ENCODE results near the gene SLIT3. TPM values are rescaled to one million over a fixed set of nuclear protein-coding genes. Genes with fewer than 3 reads are reported as not detected.
A peak's percentile ranks its signal among the peaks of the same experiment; 100 is the strongest.

Gene SLIT3
- total and polyA plus RNA-seq, 2 experiments from 2014 or later, result 58.4 to 96.7 TPM

DNA sequence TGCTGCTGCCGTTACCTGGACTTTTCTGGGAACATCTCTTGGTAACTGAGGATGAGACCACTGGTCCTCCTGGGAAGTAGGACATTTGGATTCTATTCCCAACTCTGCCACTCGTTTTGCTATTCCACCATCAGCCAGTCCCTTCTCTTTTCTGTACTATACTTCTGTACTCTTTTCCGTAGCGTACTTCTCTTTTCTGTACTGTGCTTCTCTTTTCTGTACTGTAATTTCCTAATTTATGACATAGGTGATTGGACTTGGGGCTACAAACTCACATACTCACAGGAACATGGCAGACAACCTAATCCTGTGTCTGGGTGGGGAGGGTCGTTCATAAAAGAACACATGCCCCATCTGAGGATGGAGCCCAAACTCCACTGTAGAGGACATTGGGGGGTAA is 386.4 kb downstream of the SLIT3 start:
- no peaks in the 10 kb centered on the region for H3K36me3 ChIP-seq (replicated peaks; ENCODE audit: insufficient read depth, low read depth)
- H3K79me2 ChIP-seq, result no peaks in the 10 kb centered on the region
- H3K27ac ChIP-seq, result no peak overlapping the region
- no peaks in the 10 kb centered on the region for H4K20me1 ChIP-seq (ENCODE audit: insufficient read depth, poor library complexity, severe bottlenecking)
- no peak for DNase-seq (ENCODE audit: low spot score)
- no peak overlapping the region for H2AFZ ChIP-seq
- no peak overlapping the region for H3K4me3 ChIP-seq
- WGBS (ENCODE audit: low lambda C conversion rate, missing lambda C conversion rate), result 87% methylated on average over 5 of the region's 5 CpGs
- TF ChIP-seq EZH2 (IDR thresholded peaks at IDR 0.05; ENCODE audit: borderline replicate concordance) (no peak), EZH2phosphoT487 (IDR thresholded peaks at IDR 0.05; ENCODE audit: low read depth, severe bottlenecking, unreplicated experiment) (no peak)
- TF ChIP-seq, protein P1, sequence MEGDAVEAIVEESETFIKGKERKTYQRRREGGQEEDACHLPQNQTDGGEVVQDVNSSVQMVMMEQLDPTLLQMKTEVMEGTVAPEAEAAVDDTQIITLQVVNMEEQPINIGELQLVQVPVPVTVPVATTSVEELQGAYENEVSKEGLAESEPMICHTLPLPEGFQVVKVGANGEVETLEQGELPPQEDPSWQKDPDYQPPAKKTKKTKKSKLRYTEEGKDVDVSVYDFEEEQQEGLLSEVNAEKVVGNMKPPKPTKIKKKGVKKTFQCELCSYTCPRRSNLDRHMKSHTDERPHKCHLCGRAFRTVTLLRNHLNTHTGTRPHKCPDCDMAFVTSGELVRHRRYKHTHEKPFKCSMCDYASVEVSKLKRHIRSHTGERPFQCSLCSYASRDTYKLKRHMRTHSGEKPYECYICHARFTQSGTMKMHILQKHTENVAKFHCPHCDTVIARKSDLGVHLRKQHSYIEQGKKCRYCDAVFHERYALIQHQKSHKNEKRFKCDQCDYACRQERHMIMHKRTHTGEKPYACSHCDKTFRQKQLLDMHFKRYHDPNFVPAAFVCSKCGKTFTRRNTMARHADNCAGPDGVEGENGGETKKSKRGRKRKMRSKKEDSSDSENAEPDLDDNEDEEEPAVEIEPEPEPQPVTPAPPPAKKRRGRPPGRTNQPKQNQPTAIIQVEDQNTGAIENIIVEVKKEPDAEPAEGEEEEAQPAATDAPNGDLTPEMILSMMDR (IDR thresholded peaks at IDR 0.05; ENCODE audit: poor library complexity), result no peak
- no peaks in the 10 kb centered on the region for H3K9me2 ChIP-seq (replicated peaks; ENCODE audit: insufficient read depth)
- H3K4me2 ChIP-seq, result no peak overlapping the region
- H3K4me1 ChIP-seq (ENCODE audit: insufficient read depth), result peaks cover 15% of the 10 kb centered on the region
- H3K27me3 ChIP-seq, result no peaks in the 10 kb centered on the region
- H3K9me3 ChIP-seq (ENCODE audit: low read depth), result no peaks in the 10 kb centered on the region

DNA sequence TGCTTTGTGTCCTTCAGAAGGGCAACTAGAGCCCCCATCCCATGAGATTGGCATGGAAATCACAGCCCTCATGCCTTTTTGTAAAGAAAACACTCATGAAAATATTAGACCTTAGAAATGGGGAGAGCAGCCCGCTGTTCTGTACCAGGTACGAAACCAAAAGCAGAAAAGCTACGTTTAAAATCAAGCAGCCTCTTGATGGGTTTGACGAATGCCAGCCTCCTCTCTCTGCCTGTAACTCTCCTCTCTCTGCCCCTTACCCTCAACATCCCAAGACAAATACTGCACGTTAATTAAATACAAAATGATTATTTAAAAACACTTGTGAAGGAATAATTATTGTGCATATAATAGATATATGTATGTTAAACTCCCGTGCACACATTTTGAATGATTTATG is 390.1 kb downstream of the SLIT3 start:
- no peak for DNase-seq (ENCODE audit: low spot score)
- TF ChIP-seq EZH2phosphoT487 (IDR thresholded peaks at IDR 0.05; ENCODE audit: low read depth, severe bottlenecking, unreplicated experiment) (no peak), EZH2 (IDR thresholded peaks at IDR 0.05; ENCODE audit: borderline replicate concordance) (no peak)
- TF ChIP-seq, protein P1 (IDR thresholded peaks at IDR 0.05; ENCODE audit: poor library complexity), result no peak
- Histone ChIP-seq H3K4me3 (no peak overlapping the region), H3K4me1 (ENCODE audit: insufficient read depth) (no peaks in the 10 kb centered on the region), H3K4me2 (no peak overlapping the region), H3K9me3 (ENCODE audit: low read depth) (no peaks in the 10 kb centered on the region), H3K27ac (no peak overlapping the region), H4K20me1 (ENCODE audit: insufficient read depth, poor library complexity, severe bottlenecking) (no peaks in the 10 kb centered on the region), H3K27me3 (no peaks in the 10 kb centered on the region), H3K79me2 (no peaks in the 10 kb centered on the region), H3K36me3 (replicated peaks; ENCODE audit: insufficient read depth, low read depth) (no peaks in the 10 kb centered on the region), H2AFZ (no peak overlapping the region), H3K9me2 (replicated peaks; ENCODE audit: insufficient read depth) (no peaks in the 10 kb centered on the region)
- WGBS (ENCODE audit: low lambda C conversion rate, missing lambda C conversion rate), result 65% methylated on average over 6 of the region's 6 CpGs

DNA sequence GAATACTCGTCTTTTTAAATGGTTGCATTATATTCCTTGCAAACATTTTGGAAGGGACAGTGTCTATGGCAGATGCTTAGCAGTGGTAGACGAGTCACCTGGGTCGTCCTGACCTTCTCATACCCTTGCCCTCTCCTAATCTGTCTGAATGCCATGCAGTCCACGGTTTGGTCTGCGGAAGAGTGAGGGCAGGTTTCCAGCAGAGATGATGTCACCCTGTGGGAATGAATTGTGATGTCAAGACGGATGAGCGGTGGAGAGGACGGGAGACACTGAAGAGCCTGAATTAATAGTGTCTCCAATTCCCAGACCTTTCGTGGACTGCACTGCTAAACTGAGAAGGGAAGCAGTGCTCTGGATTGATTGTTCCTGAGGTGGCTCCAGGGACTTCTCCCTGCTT is 392.7 kb downstream of the SLIT3 start:
- no peak for TF ChIP-seq EZH2phosphoT487 (IDR thresholded peaks at IDR 0.05; ENCODE audit: low read depth, severe bottlenecking, unreplicated experiment)
- TF ChIP-seq, protein P1 (IDR thresholded peaks at IDR 0.05; ENCODE audit: poor library complexity), result no peak
- no peak for TF ChIP-seq EZH2 (IDR thresholded peaks at IDR 0.05; ENCODE audit: borderline replicate concordance)
- Histone ChIP-seq H4K20me1 (ENCODE audit: insufficient read depth, poor library complexity, severe bottlenecking) (no peaks in the 10 kb centered on the region), H3K27me3 (no peaks in the 10 kb centered on the region), H3K9me2 (replicated peaks; ENCODE audit: insufficient read depth) (no peaks in the 10 kb centered on the region), H3K4me2 (no peak overlapping the region), H2AFZ (no peak overlapping the region), H3K4me3 (no peak overlapping the region), H3K79me2 (no peaks in the 10 kb centered on the region), H3K9me3 (ENCODE audit: low read depth) (no peaks in the 10 kb centered on the region), H3K36me3 (replicated peaks; ENCODE audit: insufficient read depth, low read depth) (no peaks in the 10 kb centered on the region), H3K4me1 (ENCODE audit: insufficient read depth) (no peaks in the 10 kb centered on the region), H3K27ac (no peak overlapping the region)
- DNase-seq (ENCODE audit: low spot score), result peak; percentile 29
- WGBS (ENCODE audit: low lambda C conversion rate, missing lambda C conversion rate), result 65% methylated on average over 9 of the region's 9 CpGs

DNA sequence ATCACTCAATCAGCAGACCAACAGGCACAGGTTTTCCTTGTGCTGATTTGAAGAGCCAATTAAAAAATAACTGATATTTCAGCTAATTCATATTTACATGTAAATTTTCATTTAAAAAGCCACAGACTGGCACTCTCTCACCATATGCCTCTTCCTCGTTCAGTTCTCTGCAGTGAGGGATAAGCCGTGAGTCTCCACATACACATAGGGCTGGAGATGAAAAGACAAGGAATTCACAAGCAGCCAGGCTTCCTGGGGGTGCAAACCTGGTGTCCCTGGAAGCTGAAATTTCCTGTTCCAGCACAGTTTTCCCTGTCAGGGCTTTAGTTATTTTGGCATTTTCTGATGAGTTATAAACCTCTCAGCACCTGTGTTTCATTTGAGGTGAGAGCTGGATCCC is 397.9 kb downstream of the SLIT3 start:
- no peak for DNase-seq (ENCODE audit: low spot score)
- H3K4me2 ChIP-seq, result no peak overlapping the region
- no peak overlapping the region for H3K27ac ChIP-seq
- peaks cover 9% of the 10 kb centered on the region for H3K4me1 ChIP-seq (ENCODE audit: insufficient read depth)
- TF ChIP-seq EZH2 (IDR thresholded peaks at IDR 0.05; ENCODE audit: borderline replicate concordance) (no peak), EZH2phosphoT487 (IDR thresholded peaks at IDR 0.05; ENCODE audit: low read depth, severe bottlenecking, unreplicated experiment) (no peak)
- TF ChIP-seq, protein P1 (IDR thresholded peaks at IDR 0.05; ENCODE audit: poor library complexity), result no peak
- no peaks in the 10 kb centered on the region for H3K9me3 ChIP-seq (ENCODE audit: low read depth)
- WGBS (ENCODE audit: low lambda C conversion rate, missing lambda C conversion rate), result 84% methylated on average over 2 of the region's 2 CpGs
- no peaks in the 10 kb centered on the region for H3K9me2 ChIP-seq (replicated peaks; ENCODE audit: insufficient read depth)
- H3K36me3 ChIP-seq (replicated peaks; ENCODE audit: insufficient read depth, low read depth), result no peaks in the 10 kb centered on the region
- H3K4me3 ChIP-seq, result no peak overlapping the region
- H3K27me3 ChIP-seq, result no peaks in the 10 kb centered on the region
- no peaks in the 10 kb centered on the region for H3K79me2 ChIP-seq
- H2AFZ ChIP-seq, result no peak overlapping the region
- H4K20me1 ChIP-seq (ENCODE audit: insufficient read depth, poor library complexity, severe bottlenecking), result peaks cover 1% of the 10 kb centered on the region
